Mammary epithelial cell (primary cell): ENCODE data around the gene SNRNP25.

ENCODE experiments used
- EZH2 ChIP-seq: IDR thresholded peaks from 2 replicates; pipeline ENCODE4 v1.6.1; 2012; ENCODE audit warnings: low read length, inconsistent platforms, borderline replicate concordance
- TF ChIP-seq, protein P1 (sequence below), 2 donors: IDR thresholded peaks in 1 of 2; conservative IDR thresholded peaks in 1 of 2; 2 replicates each; pipeline ENCODE4 v1.5.1; 2011 to 2012; ENCODE audit warnings: inconsistent platforms in 2 of 2, low read length in 2 of 2, mild to moderate bottlenecking in 2 of 2, control low read depth in 1 of 2, low read depth in 1 of 2; ENCODE audit not compliant: insufficient read depth in 1 of 2; ENCODE audit errors: extremely low read depth in 1 of 2

DNA sequence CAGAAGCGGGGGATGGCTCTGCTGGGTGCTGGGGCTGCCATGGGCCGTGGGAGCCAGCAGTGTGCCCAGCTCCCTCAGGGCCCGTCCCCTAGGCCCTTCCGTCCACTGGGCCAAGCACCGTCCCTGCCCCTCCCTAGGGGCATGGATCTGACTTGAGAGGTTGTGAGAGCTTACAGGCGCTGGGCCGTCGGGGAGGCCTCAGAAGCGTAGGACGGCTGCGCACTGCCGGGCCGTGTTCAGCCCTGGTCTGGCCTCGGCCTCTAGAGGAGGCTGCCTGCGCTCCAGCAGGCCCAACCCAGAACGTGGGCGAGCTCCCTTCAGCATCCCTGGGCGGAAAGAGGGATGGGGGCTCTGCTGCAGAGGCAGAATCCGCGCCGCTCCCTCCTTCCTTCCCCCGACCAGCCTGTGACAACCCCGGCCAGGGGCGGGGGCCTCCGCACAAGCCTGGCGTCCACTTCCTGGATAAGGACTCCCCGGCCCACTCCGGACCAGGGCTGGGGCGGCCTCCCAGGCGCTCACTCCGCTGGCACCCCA is 23.7 kb downstream of the SNRNP25 start:
- TF ChIP-seq, protein P1, sequence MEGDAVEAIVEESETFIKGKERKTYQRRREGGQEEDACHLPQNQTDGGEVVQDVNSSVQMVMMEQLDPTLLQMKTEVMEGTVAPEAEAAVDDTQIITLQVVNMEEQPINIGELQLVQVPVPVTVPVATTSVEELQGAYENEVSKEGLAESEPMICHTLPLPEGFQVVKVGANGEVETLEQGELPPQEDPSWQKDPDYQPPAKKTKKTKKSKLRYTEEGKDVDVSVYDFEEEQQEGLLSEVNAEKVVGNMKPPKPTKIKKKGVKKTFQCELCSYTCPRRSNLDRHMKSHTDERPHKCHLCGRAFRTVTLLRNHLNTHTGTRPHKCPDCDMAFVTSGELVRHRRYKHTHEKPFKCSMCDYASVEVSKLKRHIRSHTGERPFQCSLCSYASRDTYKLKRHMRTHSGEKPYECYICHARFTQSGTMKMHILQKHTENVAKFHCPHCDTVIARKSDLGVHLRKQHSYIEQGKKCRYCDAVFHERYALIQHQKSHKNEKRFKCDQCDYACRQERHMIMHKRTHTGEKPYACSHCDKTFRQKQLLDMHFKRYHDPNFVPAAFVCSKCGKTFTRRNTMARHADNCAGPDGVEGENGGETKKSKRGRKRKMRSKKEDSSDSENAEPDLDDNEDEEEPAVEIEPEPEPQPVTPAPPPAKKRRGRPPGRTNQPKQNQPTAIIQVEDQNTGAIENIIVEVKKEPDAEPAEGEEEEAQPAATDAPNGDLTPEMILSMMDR (conservative IDR thresholded peaks at IDR 0.05 in 1 of 2, IDR thresholded peaks at IDR 0.05 in 1 of 2; ENCODE audit: extremely low read depth in 1 of 2, insufficient read depth in 1 of 2, low read depth in 1 of 2, low read length in 2 of 2): no peak
- no peak for TF ChIP-seq EZH2
